ENCODE data around the gene CSH2.
A peak's percentile ranks its signal among the peaks of the same experiment; 100 is the strongest.
"Not testable (repeated sequence)": the region's sequence is repeated elsewhere in the genome, so short reads cannot be mapped to it uniquely, and the experiment has no call there.

The CSH2 gene

GRCh38 chr17:63873577-63873976 is at the start of gene CSH2:
CSH2 (minus strand) TSS chr17:63873677; CDS start chr17:63873614, 63 bp downstream.
- DNase-seq = not testable (repeated sequence)

- not testable (repeated sequence) for DNase-seq
These were observed 48.9 kb upstream of the CSH2 start for GRCh38 chr17:63922402-63922801.

DNA sequence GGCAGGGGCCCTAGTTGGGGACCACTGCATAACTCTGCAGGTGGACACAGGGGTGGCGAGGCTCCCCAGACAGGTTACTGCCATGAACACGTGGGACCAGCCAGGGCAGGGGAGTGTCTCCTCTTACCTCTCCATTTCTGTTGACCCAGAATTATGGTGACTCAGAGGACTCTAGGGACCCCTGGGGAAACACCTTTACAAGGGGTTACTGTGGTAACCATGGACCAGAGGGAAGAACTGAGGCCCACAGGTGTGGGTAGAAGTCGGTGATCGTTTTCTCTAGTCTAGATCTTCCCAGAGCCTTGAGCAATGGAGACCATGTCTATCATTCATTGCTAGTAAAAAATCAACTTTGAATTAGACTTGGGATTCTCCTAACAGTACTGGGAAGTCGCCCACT is 47.3 kb upstream of the CSH2 start:
- DNase-seq = not testable (repeated sequence)

DNA sequence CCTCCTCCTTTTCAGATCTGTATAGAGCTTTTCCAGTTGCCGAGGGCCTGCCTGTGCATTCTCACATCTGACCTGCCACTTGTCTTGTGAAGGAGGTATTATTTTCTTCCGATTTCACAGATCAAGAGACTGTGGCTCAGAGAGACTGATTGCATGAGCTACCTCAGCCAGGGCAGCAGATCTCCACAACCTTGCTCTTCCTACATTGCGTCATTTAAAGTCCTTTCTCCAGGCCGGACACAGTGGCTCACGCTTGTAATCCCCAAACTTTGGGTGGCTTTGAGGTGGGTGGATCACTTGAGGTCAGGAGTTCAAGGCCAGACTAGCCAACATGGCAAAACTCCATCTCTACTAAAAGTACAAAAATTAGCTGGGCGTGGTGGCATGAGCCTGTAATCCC is 46.6 kb upstream of the CSH2 start:
- DNase-seq = not testable (repeated sequence)

- DNase-seq = peak; percentile 55
These were observed 45.8 kb upstream of the CSH2 start for GRCh38 chr17:63919311-63919723.

- not testable (repeated sequence) for DNase-seq
These were observed 45.4 kb upstream of the CSH2 start, which contains the start of gene GH1 for GRCh38 chr17:63918789-63919305. GH1 (minus strand) TSS chr17:63918839; CDS start chr17:63918776, 63 bp downstream.

GRCh38 chr17:63918305-63918704 is 44.8 kb upstream of the CSH2 start:
- no peak for DNase-seq

GRCh38 chr17:63917646-63918045 is 44.2 kb upstream of the CSH2 start:
- no peak for DNase-seq

DNA sequence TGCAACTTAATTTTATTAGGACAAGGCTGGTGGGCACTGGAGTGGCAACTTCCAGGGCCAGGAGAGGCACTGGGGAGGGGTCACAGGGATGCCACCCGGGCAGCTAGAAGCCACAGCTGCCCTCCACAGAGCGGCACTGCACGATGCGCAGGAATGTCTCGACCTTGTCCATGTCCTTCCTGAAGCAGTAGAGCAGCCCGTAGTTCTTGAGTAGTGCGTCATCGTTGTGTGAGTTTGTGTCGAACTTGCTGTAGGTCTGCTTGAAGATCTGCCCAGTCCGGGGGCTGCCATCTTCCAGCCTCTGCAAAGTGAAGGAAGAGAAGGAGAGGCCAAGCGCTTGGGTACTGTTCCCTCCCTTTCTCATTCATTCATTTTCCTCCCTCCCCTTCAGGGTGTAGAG is 43.7 kb upstream of the CSH2 start:
- DNase-seq = not testable (repeated sequence)

DNA sequence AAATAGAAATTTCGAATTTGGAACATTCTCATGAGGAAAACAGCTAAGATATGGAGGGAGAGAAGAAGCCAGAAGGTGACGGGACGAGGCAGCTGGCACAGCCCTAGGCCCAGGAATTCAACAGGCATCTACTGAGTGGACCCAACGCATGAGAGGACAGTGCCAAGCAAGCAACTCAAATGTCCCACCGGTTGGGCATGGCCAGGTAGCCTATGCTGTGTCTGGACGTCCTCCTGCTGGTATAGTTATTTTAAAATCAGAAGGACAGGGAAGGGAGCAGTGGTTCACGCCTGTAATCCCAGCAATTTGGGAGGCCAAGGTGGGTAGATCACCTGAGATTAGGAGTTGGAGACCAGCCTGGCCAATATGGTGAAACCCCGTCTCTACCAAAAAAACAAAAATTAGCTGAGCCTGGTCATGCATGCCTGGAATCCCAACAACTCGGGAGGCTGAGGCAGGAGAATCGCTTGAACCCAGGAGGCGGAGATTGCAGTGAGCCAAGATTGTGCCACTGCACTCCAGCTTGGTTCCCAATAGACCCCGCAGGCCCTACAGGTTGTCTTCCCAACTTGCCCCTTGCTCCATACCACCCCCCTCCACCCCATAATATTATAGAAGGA is 43.2 kb upstream of the CSH2 start:
- no peak for DNase-seq

GRCh38 chr17:63915753-63916152 is 42.3 kb upstream of the CSH2 start:
- not testable (repeated sequence) for DNase-seq

DNA sequence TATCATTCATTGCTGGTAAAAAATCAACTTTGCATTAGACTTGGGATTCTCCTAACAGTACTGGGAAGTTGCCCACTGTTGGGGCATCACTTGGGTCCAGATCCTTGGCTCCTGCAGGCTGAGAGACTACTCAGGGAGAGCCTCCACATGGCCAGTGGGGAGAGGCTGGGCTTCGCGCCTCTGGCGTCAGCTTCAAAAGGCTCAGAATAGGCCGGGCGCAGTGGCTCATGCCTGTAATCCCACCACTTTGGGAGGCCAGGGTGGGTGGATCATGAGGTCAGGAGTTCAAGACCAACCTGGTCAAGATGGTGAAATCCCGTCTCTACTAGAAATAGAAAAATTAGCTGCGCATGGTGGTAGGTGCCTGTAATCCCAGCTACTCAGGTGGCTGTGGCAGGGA is 41.0 kb upstream of the CSH2 start:
- no peak for DNase-seq

DNA sequence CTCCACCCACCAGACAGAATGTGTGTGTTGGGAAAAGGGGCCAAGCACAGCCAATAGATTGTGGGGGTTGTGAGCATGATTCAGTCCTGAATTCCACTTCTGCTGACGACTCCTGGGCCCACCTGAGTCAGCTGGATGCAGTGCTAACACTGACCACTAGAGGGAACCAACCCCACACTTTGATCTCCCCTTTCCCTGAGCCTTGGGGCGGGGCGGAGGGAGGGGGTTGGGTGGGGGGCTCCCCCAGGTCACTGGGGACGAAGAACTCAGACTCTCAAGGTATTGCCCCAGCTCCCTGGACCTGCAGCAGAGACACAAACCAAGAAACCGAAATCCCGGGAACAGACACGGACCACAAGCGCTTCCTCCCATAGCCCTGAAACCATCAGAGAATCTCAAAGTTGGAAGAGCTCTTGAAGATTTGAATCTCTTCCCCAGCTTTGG is 38.2 kb upstream of the CSH2 start:
- DNase-seq = peak; percentile 25

GRCh38 chr17:63911041-63911635 is 37.7 kb upstream of the CSH2 start, which contains the start of gene CSHL1:
CSHL1 (minus strand) TSS chr17:63911258; CDS start chr17:63911196, 62 bp downstream.
- no peak for DNase-seq

GRCh38 chr17:63910096-63910495 is 36.6 kb upstream of the CSH2 start:
- no peak for DNase-seq

- not testable (repeated sequence) for DNase-seq
These were observed 36.1 kb upstream of the CSH2 start for GRCh38 chr17:63909586-63909985.

DNA sequence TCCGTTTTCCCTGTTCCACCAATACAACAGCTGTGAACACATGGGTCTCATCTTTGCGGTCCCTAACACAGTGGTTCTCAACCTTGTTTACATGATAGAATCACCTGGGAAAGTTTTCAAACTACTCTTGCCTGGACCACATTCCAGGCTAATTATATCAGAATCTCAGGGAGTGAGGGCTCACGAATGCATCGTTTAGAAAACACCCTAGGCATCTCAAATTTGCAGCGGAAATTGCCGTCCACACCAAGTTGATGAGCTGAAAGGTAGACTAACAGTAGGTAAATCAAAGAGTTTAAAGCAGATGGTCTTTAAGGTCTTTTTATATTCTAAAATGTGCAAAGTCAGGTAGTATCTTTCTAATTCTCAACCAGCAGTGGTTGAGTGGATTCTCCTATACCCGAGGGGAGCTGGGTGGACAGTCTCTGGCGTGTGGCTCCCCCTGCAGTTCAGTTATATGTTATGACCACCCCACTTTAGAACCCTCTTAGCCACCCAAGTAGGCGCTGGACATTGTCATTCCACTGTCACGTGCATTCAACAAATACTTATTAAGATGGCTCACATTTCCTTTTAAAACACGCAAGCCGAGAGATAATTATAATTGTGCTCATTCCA is 33.8 kb upstream of the CSH2 start:
- DNase-seq = not testable (repeated sequence)

DNA sequence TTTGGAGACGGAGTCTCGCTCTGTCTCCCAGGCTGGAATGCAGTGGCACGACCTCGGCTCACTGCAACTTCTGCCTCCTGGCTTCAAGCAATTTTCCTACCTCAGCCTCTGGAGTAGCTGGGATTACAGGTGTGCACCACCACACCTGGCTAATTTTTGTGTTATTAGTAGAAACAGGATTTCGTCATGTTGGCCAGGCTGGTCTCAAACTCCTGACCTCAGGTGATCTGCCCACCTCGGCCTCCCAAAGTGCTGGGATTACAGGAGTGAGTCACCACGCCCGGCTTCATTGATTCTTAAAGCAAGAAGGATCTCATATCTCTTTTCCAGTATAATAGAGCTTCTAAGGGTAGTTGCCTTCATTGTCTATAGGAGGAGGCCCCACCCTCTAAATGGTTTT is 31.3 kb upstream of the CSH2 start:
- not testable (repeated sequence) for DNase-seq

- not testable (repeated sequence) for DNase-seq
These were observed 30.3 kb upstream of the CSH2 start for GRCh38 chr17:63903787-63904201.

GRCh38 chr17:63901971-63902370 is 28.5 kb upstream of the CSH2 start:
- DNase-seq = not testable (repeated sequence)

DNA sequence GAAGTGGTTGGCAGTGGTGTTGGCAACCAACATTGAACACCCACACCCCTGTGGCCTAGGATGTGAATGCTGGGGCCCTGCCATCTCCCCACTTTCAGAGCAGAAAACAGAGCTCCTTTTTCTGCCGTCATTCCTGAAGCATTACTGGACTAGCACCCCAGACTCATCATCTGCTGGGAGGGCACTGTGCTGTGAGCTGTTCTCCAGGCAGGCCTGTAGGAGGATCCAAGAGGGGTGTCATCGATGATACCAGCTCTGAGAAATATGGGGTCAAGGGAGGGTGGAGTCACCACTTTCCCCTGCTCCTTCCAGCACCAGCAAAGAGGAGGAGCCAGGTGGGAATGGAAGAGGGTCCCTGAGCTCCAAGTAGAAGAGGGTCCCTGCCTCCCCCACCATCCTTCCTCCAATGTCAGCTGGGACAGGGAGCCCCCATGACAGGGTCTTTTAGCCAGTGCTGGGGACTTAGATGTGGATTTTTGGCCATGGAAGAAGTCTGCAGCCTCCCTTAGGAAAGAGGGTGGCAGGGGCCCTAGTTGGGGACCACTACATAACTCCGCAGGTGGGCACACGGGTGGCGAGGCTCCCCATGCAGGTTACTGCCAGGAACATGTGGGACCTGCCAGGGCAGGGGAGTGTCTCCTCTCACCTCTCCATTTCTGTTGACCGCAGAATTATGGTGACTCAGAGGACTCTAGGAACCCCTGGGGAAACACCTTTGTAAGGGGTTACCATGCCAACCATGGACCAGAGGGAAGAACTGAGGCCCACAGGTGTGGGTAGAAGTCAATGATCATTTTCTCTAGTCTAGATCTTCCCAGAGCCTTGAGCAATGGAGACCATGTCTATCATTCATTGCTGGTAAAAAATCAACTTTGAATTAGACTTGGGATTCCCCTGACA is 25.7 kb upstream of the CSH2 start:
- DNase-seq = not testable (repeated sequence)

DNA sequence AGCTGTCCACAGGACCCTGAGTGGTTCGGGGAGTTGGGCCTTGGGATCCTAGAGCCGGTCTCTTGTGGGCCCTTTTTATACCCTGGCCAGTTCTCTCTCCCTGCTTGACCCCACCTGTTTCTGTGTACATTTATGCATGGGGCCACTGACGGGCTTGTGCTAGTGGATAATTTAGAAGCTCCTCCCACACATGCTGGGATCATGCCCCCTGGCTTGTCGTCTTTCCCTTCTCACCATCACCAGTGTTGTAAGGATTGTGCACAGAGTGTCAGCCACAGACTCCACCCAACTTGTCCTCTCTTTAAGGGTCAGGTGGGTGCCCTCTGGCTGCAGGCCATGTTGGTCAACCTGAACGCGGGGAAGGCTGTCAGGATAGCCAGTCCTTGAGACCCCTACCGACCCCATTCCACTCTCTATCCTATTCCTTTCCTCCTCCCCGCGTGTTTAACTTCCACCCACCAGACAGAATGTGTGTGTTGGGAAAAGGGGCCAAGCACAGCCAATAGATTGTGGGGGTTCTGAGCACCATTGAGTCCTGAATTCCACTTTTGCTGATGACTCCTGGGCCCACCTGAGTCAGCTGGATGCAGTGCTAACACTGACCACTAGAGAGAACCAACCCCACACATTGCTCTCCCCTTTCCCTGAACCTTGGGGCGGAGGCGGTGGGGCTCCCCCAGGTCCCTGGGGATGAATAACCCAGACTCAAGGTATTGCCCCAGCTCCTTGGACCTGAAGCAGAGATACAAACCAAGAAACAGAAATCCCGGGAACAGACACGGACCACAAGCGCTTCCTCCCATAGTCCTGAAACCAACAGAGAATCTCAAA is 23.3 kb upstream of the CSH2 start, which contains the start of gene CSH1:
Gene CSH1, minus strand, starts transcription at position 51 of the 831 bp plus-strand sequence. CDS start 63 bp downstream, outside the sequence.
- not testable (repeated sequence) for DNase-seq
